ENCODE measurements around the gene DPP3.

The DPP3 gene

DNA sequence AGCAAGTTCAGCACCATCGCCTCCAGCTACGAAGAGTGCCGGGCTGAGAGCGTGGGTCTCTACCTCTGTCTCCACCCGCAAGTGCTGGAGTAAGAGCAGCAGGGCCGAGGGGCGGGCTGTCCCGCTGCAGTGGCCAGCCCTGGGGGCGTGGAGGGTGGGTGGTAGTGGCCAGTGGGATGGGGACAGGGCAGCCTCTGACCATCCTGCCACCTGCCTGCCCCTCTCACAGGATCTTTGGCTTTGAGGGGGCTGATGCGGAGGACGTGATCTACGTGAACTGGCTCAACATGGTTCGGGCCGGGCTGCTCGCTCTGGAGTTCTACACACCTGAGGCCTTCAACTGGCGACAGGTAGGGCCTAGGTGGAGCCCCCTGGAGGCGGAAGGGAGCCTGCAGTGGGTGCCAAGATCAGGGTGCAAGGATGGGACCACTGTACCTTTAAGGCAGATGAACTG lies 15.2 kb downstream of the DPP3 start:
- TF ChIP-seq, protein P1, sequence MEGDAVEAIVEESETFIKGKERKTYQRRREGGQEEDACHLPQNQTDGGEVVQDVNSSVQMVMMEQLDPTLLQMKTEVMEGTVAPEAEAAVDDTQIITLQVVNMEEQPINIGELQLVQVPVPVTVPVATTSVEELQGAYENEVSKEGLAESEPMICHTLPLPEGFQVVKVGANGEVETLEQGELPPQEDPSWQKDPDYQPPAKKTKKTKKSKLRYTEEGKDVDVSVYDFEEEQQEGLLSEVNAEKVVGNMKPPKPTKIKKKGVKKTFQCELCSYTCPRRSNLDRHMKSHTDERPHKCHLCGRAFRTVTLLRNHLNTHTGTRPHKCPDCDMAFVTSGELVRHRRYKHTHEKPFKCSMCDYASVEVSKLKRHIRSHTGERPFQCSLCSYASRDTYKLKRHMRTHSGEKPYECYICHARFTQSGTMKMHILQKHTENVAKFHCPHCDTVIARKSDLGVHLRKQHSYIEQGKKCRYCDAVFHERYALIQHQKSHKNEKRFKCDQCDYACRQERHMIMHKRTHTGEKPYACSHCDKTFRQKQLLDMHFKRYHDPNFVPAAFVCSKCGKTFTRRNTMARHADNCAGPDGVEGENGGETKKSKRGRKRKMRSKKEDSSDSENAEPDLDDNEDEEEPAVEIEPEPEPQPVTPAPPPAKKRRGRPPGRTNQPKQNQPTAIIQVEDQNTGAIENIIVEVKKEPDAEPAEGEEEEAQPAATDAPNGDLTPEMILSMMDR (IDR thresholded peaks at IDR 0.05; ENCODE audit: low read depth, low read length): peak; percentile 32
- DNase-seq (ENCODE audit: low read depth in 2 of 2): no peak
- H3K4me3 ChIP-seq (replicated peaks in 1 of 2; ENCODE audit: low read depth in 2 of 2, low read length in 2 of 2): no peak overlapping the region

DNA sequence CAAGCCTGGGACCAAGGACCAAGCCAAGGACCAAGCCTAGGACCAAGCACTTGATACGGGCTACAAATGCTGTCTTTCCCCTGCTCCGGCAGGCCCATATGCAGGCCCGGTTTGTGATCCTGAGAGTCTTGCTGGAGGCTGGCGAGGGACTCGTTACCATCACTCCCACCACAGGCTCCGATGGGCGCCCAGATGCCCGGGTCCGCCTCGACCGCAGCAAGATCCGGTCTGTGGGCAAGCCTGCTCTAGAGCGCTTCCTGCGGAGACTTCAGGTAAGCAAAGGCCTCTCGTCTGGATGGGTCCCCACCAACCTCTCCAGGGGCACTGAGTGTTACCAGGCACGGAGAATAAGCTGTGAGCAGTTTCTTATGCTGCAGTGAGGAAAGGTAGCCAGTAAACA lies 17.0 kb downstream of the DPP3 start:
- no peak for DNase-seq (ENCODE audit: low read depth in 2 of 2)
- no peak overlapping the region for H3K4me3 ChIP-seq (replicated peaks in 1 of 2; ENCODE audit: low read depth in 2 of 2, low read length in 2 of 2)
- TF ChIP-seq, protein P1 (IDR thresholded peaks at IDR 0.05; ENCODE audit: low read depth, low read length): no peak

GRCh38 chr11:66498506-66498905 lies 18.3 kb downstream of the DPP3 start:
- TF ChIP-seq, protein P1 (IDR thresholded peaks at IDR 0.05; ENCODE audit: low read depth, low read length): no peak
- no peak overlapping the region for H3K4me3 ChIP-seq (replicated peaks in 1 of 2; ENCODE audit: low read depth in 2 of 2, low read length in 2 of 2)
- no peak for DNase-seq (ENCODE audit: low read depth in 2 of 2)

- no peak overlapping the region for H3K4me3 ChIP-seq (replicated peaks in 1 of 2; ENCODE audit: low read depth in 2 of 2, low read length in 2 of 2)
- TF ChIP-seq, protein P1 (IDR thresholded peaks at IDR 0.05; ENCODE audit: low read depth, low read length): no peak
- DNase-seq (ENCODE audit: low read depth in 2 of 2): no peak
Measured at GRCh38 chr11:66505276-66505816, 25.1 kb downstream of the DPP3 start.

GRCh38 chr11:66509131-66509561 lies 28.9 kb downstream of the DPP3 start:
- no peak overlapping the region for H3K4me3 ChIP-seq (replicated peaks in 1 of 2; ENCODE audit: low read depth in 2 of 2, low read length in 2 of 2)
- no peak for DNase-seq (ENCODE audit: low read depth in 2 of 2)
- TF ChIP-seq, protein P1 (IDR thresholded peaks at IDR 0.05; ENCODE audit: low read depth, low read length): no peak

GRCh38 chr11:66510271-66510989 lies 30.2 kb downstream of the DPP3 start, which contains the start of gene BBS1:
Gene BBS1, plus strand, starts transcription at chr11:66510635. Its CDS starts 25 bp downstream, at chr11:66510660.
- DNase-seq (ENCODE audit: low read depth in 2 of 2): peak; percentile 79 to 80
- H3K4me3 ChIP-seq (replicated peaks in 1 of 2; ENCODE audit: low read depth in 2 of 2, low read length in 2 of 2): peak within 1 kb of the TSS; percentile 75 to 83
- TF ChIP-seq, protein P1 (IDR thresholded peaks at IDR 0.05; ENCODE audit: low read depth, low read length): no peak
